Endothelial cell of umbilical vein (primary cell): ENCODE measurements around the gene GATM. TPM values are rescaled to one million over a fixed set of nuclear protein-coding genes. Genes with fewer than 3 reads are reported as not detected.

Source experiments
- BruUV-seq: library from RNA; stranded (reverse); fragments of 400-500 nt; replicated peaks from 2 replicates; lab custom pipeline; 2021; lab: Mats Ljungman, UMichigan
- CTCF ChIA-PET: fragments of 300-600, 350-600 bp; sonication (Branson Sonifier 250); formaldehyde crosslinking; loops from one replicate; lab custom pipeline; 2021; ENCODE audit warnings: antibody characterized with exemption, inconsistent platforms; lab: Charles Lee
- POLR2A ChIA-PET: fragments of 300-600, 350-600 bp; sonication (Branson Sonifier 250); formaldehyde crosslinking; loops from one replicate; lab custom pipeline; 2021; ENCODE audit warnings: antibody characterized with exemption, inconsistent platforms; lab: Charles Lee
- DNase-seq: peaks from one replicate; pipeline ENCODE4 v3.0.0-alpha.2; 2011; ENCODE audit warnings: low read depth, low spot score
- FAIRE-seq: peaks from 2 replicates; lab custom pipeline; 2011; peaks lifted over from hg19 to GRCh38; lab: Jason Lieb, UNC
- H2AFZ ChIP-seq: 2 replicates; pipeline ENCODE4 v1.6.0; 2012; ENCODE audit warnings: low read depth, low read length, control low read depth, inconsistent platforms
- H3K27ac ChIP-seq: 2 replicates; pipeline ENCODE4 v1.5.1; 2011; ENCODE audit warnings: low read depth, mild to moderate bottlenecking, control low read depth, low read length, moderate library complexity; ENCODE audit not compliant: insufficient read depth
- H3K27me3 ChIP-seq, 2 experiments: 2 replicates each; pipeline versions ENCODE4 v1.6.0 to v1.6.1; 2011; ENCODE audit warnings: low read length in 2 of 2, mixed read lengths in 1 of 2; ENCODE audit not compliant: control insufficient read depth in 2 of 2, insufficient read depth in 2 of 2
- H3K36me3 ChIP-seq, 2 experiments: 2 replicates in 1 of 2; 3 replicates in 1 of 2; pipeline ENCODE4 v1.5.1; 2011; ENCODE audit warnings: low read length in 2 of 2, mild to moderate bottlenecking in 1 of 2, moderate library complexity in 1 of 2; ENCODE audit not compliant: control insufficient read depth in 2 of 2, insufficient read depth in 2 of 2; ENCODE audit errors: extremely low read depth in 1 of 2
- H3K4me1 ChIP-seq: 3 replicates; pipeline ENCODE4 v1.5.1; 2011; ENCODE audit warnings: mild to moderate bottlenecking, low read length; ENCODE audit not compliant: control insufficient read depth, insufficient read depth; ENCODE audit errors: extremely low read depth
- H3K4me2 ChIP-seq: 2 replicates; pipeline ENCODE4 v1.6.1; 2011; ENCODE audit warnings: low read length, control low read depth, mixed read lengths; ENCODE audit not compliant: insufficient read depth
- H3K4me3 ChIP-seq, 3 experiments: fragments of 200-600 bp in 1 of 3; sonication (generic), shearing (Covaris generic) in 1 of 3; replicated peaks in 1 of 3; 2 replicates each; pipeline ENCODE4 v1.5.1; 2011 to 2016; ENCODE audit warnings: control low read depth in 3 of 3, low read length in 3 of 3, mild to moderate bottlenecking in 2 of 3, inconsistent platforms in 1 of 3, low read depth in 1 of 3, moderate library complexity in 1 of 3; ENCODE audit not compliant: insufficient read depth in 1 of 3
- H3K79me2 ChIP-seq: 2 replicates; pipeline ENCODE4 v1.6.0; 2012; ENCODE audit warnings: low read length, inconsistent platforms; ENCODE audit not compliant: control insufficient read depth, insufficient read depth
- H3K9ac ChIP-seq: replicated peaks from 2 replicates; pipeline ENCODE3; 2011; ENCODE audit warnings: low read length, control low read depth; ENCODE audit not compliant: insufficient read depth; ENCODE audit errors: extremely low read depth
- H3K9me1 ChIP-seq: replicated peaks from 3 replicates; pipeline ENCODE4 v1.6.0; 2011; ENCODE audit warnings: mild to moderate bottlenecking, low read length; ENCODE audit not compliant: control insufficient read depth, insufficient read depth; ENCODE audit errors: extremely low read depth
- H3K9me3 ChIP-seq: replicated peaks from 2 replicates; pipeline ENCODE4 v1.5.1; 2012; ENCODE audit warnings: low read length, inconsistent platforms; ENCODE audit not compliant: control insufficient read depth, insufficient read depth
- H4K20me1 ChIP-seq: replicated peaks from 2 replicates; pipeline ENCODE3; 2011; ENCODE audit warnings: mild to moderate bottlenecking, low read length; ENCODE audit not compliant: control insufficient read depth, insufficient read depth; ENCODE audit errors: extremely low read depth
- CTCF ChIP-seq, 2 donors: IDR thresholded peaks; 1 replicate in 1 of 2; 2 replicates in 1 of 2; pipeline ENCODE4 v1.5.1; 2011; ENCODE audit warnings: low read length in 2 of 2, mild to moderate bottlenecking in 2 of 2, moderate library complexity in 2 of 2, control low read depth in 1 of 2, inconsistent platforms in 1 of 2, low read depth in 1 of 2; ENCODE audit not compliant: insufficient read depth in 1 of 2; ENCODE audit errors: extremely low read depth in 1 of 2
- EZH2 ChIP-seq: IDR thresholded peaks from 2 replicates; pipeline ENCODE4 v1.6.1; 2012; ENCODE audit warnings: borderline replicate concordance, low read depth, mild to moderate bottlenecking, moderate library complexity, low read length, inconsistent platforms; ENCODE audit not compliant: severe bottlenecking
- FOS ChIP-seq: IDR thresholded peaks from 2 replicates; pipeline ENCODE4 v1.6.1; 2011; ENCODE audit warnings: mild to moderate bottlenecking, low read length, moderate library complexity, borderline replicate concordance; ENCODE audit not compliant: insufficient read depth
- GATA2 ChIP-seq: IDR thresholded peaks from 2 replicates; pipeline ENCODE4 v1.7.0; 2011; ENCODE audit warnings: low read depth, mild to moderate bottlenecking, moderate library complexity, mixed read lengths, low read length; ENCODE audit not compliant: insufficient read length, insufficient read depth
- JUN ChIP-seq: IDR thresholded peaks from 2 replicates; pipeline ENCODE4 v1.6.1; 2011; ENCODE audit warnings: borderline replicate concordance, low read depth; ENCODE audit not compliant: insufficient read length, insufficient read depth
- MAX ChIP-seq: IDR thresholded peaks from 2 replicates; pipeline ENCODE4 v1.6.1; 2011; ENCODE audit not compliant: insufficient read depth, insufficient read length
- MYC ChIP-seq: IDR thresholded peaks from one replicate; pipeline ENCODE4 v1.6.1; 2011; ENCODE audit warnings: mild to moderate bottlenecking, low read depth, low read length
- POLR2A ChIP-seq: IDR thresholded peaks from 2 replicates; pipeline ENCODE4 v1.6.1; 2012; ENCODE audit warnings: low read depth, mild to moderate bottlenecking, control low read depth, low read length
- POLR2AphosphoS5 ChIP-seq: IDR thresholded peaks from 2 replicates; pipeline ENCODE4 v1.6.1; 2012; ENCODE audit warnings: low read depth, mild to moderate bottlenecking, control low read depth, low read length, moderate library complexity; ENCODE audit not compliant: insufficient read depth
- dilution Hi-C: fragments of 300-500 bp; cut with MboI; formaldehyde crosslinking; loops from one replicate; pipeline ENCODE4 v1.15.0; 2019; ENCODE audit warnings: low sequenced_read_pairs; ENCODE audit not compliant: extremely low pct_ligation_motif_present
- intact Hi-C: fragments of 100-400 bp; cut with micrococcal nuclease; formaldehyde crosslinking; loops from one replicate; pipeline ENCODE4 v1.10.0; 2022
- polyA plus RNA-seq, 4 experiments: library from polyadenylated mRNA; depleted of rRNA in 3 of 4; stranded (reverse) in 3 of 4; unstranded in 1 of 4; fragments of >200 nt; gene quantifications; 2 replicates each; pipeline versions ENCODE4 v1.2.1 to v1.2.3, GENCODE V29; 2011 to 2012; ENCODE audit warnings: missing spikeins in 1 of 4
- total RNA-seq: library from RNA; stranded (reverse); gene quantifications from 2 replicates; pipeline ENCODE4 v1.2.3, GENCODE V29; 2021

Gene GATM
- total and polyA plus RNA-seq, 2 donors (not counting 3 experiments of a cell fraction or from before 2014, with no cell fraction given): 0.21 to 0.60 TPM

- H3K79me2 ChIP-seq: no peaks in the 10 kb centered on the region
- DNase-seq: no peak
- no peaks in the 10 kb centered on the region for H3K36me3 ChIP-seq
- no peak overlapping the region for H3K4me3 ChIP-seq
- no peak overlapping the region for H3K4me2 ChIP-seq
- H3K9ac ChIP-seq: no peak overlapping the region
- no TSS peak for BruUV-seq
- intact Hi-C loops: no loop called here
- POLR2A ChIA-PET: no interaction called here
- FAIRE-seq: no peak
- H3K4me1 ChIP-seq: no peaks in the 10 kb centered on the region
- no peaks in the 10 kb centered on the region for H4K20me1 ChIP-seq
- CTCF ChIA-PET: no interaction called here
- no peaks in the 10 kb centered on the region for H3K9me1 ChIP-seq
- no peaks in the 10 kb centered on the region for H3K9me3 ChIP-seq
- no peaks in the 10 kb centered on the region for H3K27me3 ChIP-seq
- dilution Hi-C loops: no loop called here
- TF ChIP-seq CTCF (IDR thresholded peaks at IDR 0.05; ENCODE audit: extremely low read depth in 1 of 2, insufficient read depth in 1 of 2, low read depth in 1 of 2, low read length in 2 of 2): no peak
- no peak for TF ChIP-seq GATA2
- no peak for TF ChIP-seq EZH2
- no peak for TF ChIP-seq MAX
- TF ChIP-seq POLR2AphosphoS5: no peak
- TF ChIP-seq JUN: no peak
- no peak for TF ChIP-seq MYC
- no peak for TF ChIP-seq POLR2A
- TF ChIP-seq FOS: no peak
- no peak overlapping the region for H2AFZ ChIP-seq
- no peak overlapping the region for H3K27ac ChIP-seq
Measured at GRCh38 chr15:45338417-45338816, 39.9 kb downstream of the GATM start.
